Fibroblast of lung (primary cell): ENCODE data around the gene APOA4. TPM values are rescaled to one million over a fixed set of nuclear protein-coding genes. Genes with fewer than 3 reads are reported as not detected.

Source experiments
- DNase-seq, 2 donors: peaks; one replicate each; pipeline versions ENCODE4 v3.0.0 to v3.0.0-alpha.2; 2010; ENCODE audit warnings: low read depth in 2 of 2
- H2AFZ ChIP-seq: 2 replicates; pipeline ENCODE4 v1.5.1; 2012; ENCODE audit warnings: low read length, control low read depth, inconsistent platforms
- H3K27ac ChIP-seq: 2 replicates; pipeline ENCODE4 v1.5.1; 2011; ENCODE audit warnings: low read length, control low read depth; ENCODE audit not compliant: insufficient read depth
- H3K27me3 ChIP-seq: 2 replicates; pipeline ENCODE4 v1.5.1; 2011; ENCODE audit warnings: mild to moderate bottlenecking, low read length; ENCODE audit not compliant: control insufficient read depth, insufficient read depth
- H3K36me3 ChIP-seq: 2 replicates; pipeline ENCODE4 v1.5.1; 2011; ENCODE audit warnings: low read length; ENCODE audit not compliant: control insufficient read depth, insufficient read depth
- H3K4me1 ChIP-seq: 2 replicates; pipeline ENCODE4 v1.5.1; 2011; ENCODE audit warnings: low read length; ENCODE audit not compliant: control insufficient read depth, insufficient read depth; ENCODE audit errors: extremely low read depth
- H3K4me2 ChIP-seq: 2 replicates; pipeline ENCODE4 v1.5.1; 2011; ENCODE audit warnings: low read length, control low read depth; ENCODE audit not compliant: insufficient read depth; ENCODE audit errors: extremely low read depth
- H3K4me3 ChIP-seq, 4 experiments: fragments of 200-600 bp in 1 of 4; sonication (generic) in 1 of 4; replicated peaks in 1 of 4; 2 replicates each; pipeline ENCODE4 v1.5.1; 2011 to 2016; ENCODE audit warnings: low read length in 4 of 4, low read depth in 3 of 4, mild to moderate bottlenecking in 3 of 4, control low read depth in 2 of 4, inconsistent platforms in 1 of 4, mixed read lengths in 1 of 4; ENCODE audit not compliant: insufficient read depth in 1 of 4; ENCODE audit errors: control extremely low read depth in 1 of 4
- H3K79me2 ChIP-seq: 2 replicates; pipeline ENCODE4 v1.5.1; 2012; ENCODE audit warnings: mild to moderate bottlenecking, low read length, inconsistent platforms; ENCODE audit not compliant: control insufficient read depth, insufficient read depth
- H3K9ac ChIP-seq: 2 replicates; pipeline ENCODE4 v1.5.1; 2011; ENCODE audit warnings: mild to moderate bottlenecking, low read length, control low read depth; ENCODE audit not compliant: insufficient read depth
- H3K9me3 ChIP-seq: 2 replicates; pipeline ENCODE4 v1.5.1; 2012; ENCODE audit warnings: low read depth, low read length; ENCODE audit not compliant: control insufficient read depth, insufficient read depth
- H4K20me1 ChIP-seq: 2 replicates; pipeline ENCODE4 v1.5.1; 2011; ENCODE audit warnings: low read length; ENCODE audit not compliant: control insufficient read depth, insufficient read depth; ENCODE audit errors: extremely low read depth
- CTCF ChIP-seq, 2 donors: IDR thresholded peaks in 1 of 2; conservative IDR thresholded peaks in 1 of 2; 1 replicate in 1 of 2; 2 replicates in 1 of 2; pipeline ENCODE4 v1.5.1; 2011 to 2012; ENCODE audit warnings: low read length in 2 of 2, control low read depth in 1 of 2, inconsistent platforms in 1 of 2, low read depth in 1 of 2, mild to moderate bottlenecking in 1 of 2
- EZH2 ChIP-seq: IDR thresholded peaks from 2 replicates; pipeline ENCODE4 v1.5.1; 2012; ENCODE audit warnings: low read length, control low read depth, mild to moderate bottlenecking; ENCODE audit errors: missing control alignments
- polyA plus RNA-seq, 2 donors: library from polyadenylated mRNA; depleted of rRNA in 1 of 2; stranded (reverse) in 1 of 2; unstranded in 1 of 2; fragments of >200 nt; gene quantifications; 2 replicates each; pipeline ENCODE4 v1.2.1, GENCODE V29; 2011 to 2012; ENCODE audit warnings: missing spikeins in 1 of 2
- total RNA-seq: library from RNA; depleted of rRNA; stranded (reverse); fragments of >200 nt; gene quantifications from 2 replicates; pipeline ENCODE4 v1.2.1, GENCODE V29; 2014

APOA4 gene
- total and polyA plus RNA-seq, 2 donors (not counting 1 experiment from before 2014, with no cell fraction given), result not detected

DNA sequence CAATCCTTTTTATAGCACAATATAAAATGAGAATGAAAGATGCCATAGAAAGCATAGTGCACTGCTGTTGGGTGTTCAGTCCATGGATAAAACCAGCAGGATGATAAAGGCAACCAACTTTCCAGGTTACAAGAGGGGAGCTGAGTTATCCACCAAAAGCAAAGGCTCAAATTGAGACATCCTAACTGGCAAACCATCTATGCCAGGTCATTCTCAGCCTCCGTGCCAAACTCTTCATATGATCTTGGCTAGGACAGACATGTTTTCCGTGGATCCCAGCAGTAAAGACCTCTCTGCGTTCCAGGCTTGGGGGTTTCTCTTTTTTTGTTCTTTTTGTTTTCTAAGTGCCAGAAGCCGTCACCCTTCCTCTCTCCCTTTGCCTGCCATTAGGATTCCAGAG lies 21.6 kb upstream of the APOA4 start:
- no peak for DNase-seq
- Histone ChIP-seq H2AFZ (no peak overlapping the region), H3K4me3 (no peak overlapping the region), H3K4me1 (no peaks in the 10 kb centered on the region), H3K79me2 (no peaks in the 10 kb centered on the region), H4K20me1 (no peaks in the 10 kb centered on the region), H3K4me2 (no peak overlapping the region), H3K9me3 (no peaks in the 10 kb centered on the region), H3K36me3 (peaks cover 9% of the 10 kb centered on the region), H3K27me3 (no peaks in the 10 kb centered on the region), H3K27ac (no peak overlapping the region), H3K9ac (no peak overlapping the region)
- TF ChIP-seq CTCF (conservative IDR thresholded peaks at IDR 0.05 in 1 of 2, IDR thresholded peaks at IDR 0.05 in 1 of 2; ENCODE audit: low read depth in 1 of 2, low read length in 2 of 2) (no peak), EZH2 (no peak)

GRCh38 chr11:116843661-116844060 lies 20.6 kb upstream of the APOA4 start:
- Histone ChIP-seq H3K36me3 (peaks cover 9% of the 10 kb centered on the region), H3K9me3 (no peaks in the 10 kb centered on the region), H3K4me3 (no peak overlapping the region), H3K4me2 (no peak overlapping the region), H3K27ac (no peak overlapping the region), H2AFZ (no peak overlapping the region), H3K27me3 (no peaks in the 10 kb centered on the region), H3K4me1 (no peaks in the 10 kb centered on the region), H3K79me2 (no peaks in the 10 kb centered on the region), H3K9ac (no peak overlapping the region), H4K20me1 (no peaks in the 10 kb centered on the region)
- TF ChIP-seq CTCF (conservative IDR thresholded peaks at IDR 0.05 in 1 of 2, IDR thresholded peaks at IDR 0.05 in 1 of 2; ENCODE audit: low read depth in 1 of 2, low read length in 2 of 2), result no peak
- TF ChIP-seq EZH2, result no peak
- no peak for DNase-seq

DNA sequence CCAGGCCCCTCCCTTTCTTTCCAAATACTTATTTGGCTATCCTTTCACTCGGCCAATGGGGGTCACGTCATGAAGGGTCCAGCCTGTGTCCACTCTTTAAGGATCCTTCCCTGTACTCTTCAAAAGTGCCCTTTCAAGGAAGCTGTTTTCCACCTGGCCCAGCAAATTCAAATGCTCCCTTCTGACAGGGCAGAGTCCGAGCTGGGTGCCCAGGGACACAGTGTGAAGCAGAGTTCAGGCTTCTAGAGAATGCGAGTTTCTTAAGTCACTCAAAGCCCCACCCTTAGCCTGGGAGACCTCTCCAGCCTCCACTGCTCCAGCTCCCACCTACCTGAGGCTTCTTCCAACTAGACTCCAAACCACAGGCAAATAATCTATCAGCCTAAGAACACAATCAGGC lies 19.8 kb upstream of the APOA4 start:
- Histone ChIP-seq H3K4me2 (no peak overlapping the region), H3K79me2 (no peaks in the 10 kb centered on the region), H3K27me3 (no peaks in the 10 kb centered on the region), H3K36me3 (peaks cover 9% of the 10 kb centered on the region), H3K9me3 (no peaks in the 10 kb centered on the region), H4K20me1 (no peaks in the 10 kb centered on the region), H2AFZ (no peak overlapping the region), H3K27ac (no peak overlapping the region), H3K4me1 (no peaks in the 10 kb centered on the region), H3K4me3 (no peak overlapping the region), H3K9ac (no peak overlapping the region)
- TF ChIP-seq CTCF (conservative IDR thresholded peaks at IDR 0.05 in 1 of 2, IDR thresholded peaks at IDR 0.05 in 1 of 2; ENCODE audit: low read depth in 1 of 2, low read length in 2 of 2) (no peak), EZH2 (no peak)
- no peak for DNase-seq
